Muscle of arm (tissue), 12 donors: ENCODE results near the gene SRRM2. TPM values are rescaled to one million over a fixed set of nuclear protein-coding genes. Genes with fewer than 3 reads are reported as not detected.
A peak's percentile ranks its signal among the peaks of the same experiment; 100 is the strongest.
"Not testable (repeated sequence)": the region's sequence is repeated elsewhere in the genome, so short reads cannot be mapped to it uniquely, and the experiment has no call there.

Source experiments
- DNase-seq: peaks from one replicate; pipeline ENCODE4 v3.0.0-alpha.2; 2013
- polyA plus RNA-seq, 12 donors: library from polyadenylated mRNA; unstranded; fragments of 120-200 nt; gene quantifications; one replicate each; pipeline ENCODE4 v1.2.1, GENCODE V29; 2013; ENCODE audit not compliant: insufficient read length in 12 of 12

SRRM2 gene
- polyA plus RNA-seq, 12 donors, result 311 to 1,481 (median 496) TPM

DNA sequence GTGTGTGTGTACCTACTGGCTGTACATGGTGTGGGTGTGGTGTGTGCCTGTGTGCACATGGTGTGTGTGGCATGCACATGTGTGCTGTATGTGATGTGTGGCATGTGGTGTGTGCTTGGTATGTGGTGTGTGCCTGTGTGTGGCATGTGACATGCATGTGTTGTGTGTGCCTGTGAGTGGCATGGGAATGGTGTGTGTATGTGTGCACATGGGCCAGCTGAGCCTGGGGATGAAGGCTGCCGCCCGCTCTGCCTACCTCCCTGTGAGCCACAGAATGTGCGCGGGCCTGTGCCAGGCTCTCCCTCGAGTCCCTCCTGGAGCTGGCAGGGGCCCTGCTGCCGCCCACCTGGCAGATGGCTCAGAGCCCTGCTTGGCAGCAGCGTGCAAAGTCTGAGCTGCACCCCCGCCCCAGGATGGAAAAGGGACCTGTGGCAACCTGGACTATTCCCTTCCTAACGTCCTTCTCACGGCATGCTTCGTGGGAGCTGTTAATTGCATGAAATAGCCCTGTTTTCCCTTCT is 41.7 kb upstream of the SRRM2 start:
- no peak for DNase-seq

DNA sequence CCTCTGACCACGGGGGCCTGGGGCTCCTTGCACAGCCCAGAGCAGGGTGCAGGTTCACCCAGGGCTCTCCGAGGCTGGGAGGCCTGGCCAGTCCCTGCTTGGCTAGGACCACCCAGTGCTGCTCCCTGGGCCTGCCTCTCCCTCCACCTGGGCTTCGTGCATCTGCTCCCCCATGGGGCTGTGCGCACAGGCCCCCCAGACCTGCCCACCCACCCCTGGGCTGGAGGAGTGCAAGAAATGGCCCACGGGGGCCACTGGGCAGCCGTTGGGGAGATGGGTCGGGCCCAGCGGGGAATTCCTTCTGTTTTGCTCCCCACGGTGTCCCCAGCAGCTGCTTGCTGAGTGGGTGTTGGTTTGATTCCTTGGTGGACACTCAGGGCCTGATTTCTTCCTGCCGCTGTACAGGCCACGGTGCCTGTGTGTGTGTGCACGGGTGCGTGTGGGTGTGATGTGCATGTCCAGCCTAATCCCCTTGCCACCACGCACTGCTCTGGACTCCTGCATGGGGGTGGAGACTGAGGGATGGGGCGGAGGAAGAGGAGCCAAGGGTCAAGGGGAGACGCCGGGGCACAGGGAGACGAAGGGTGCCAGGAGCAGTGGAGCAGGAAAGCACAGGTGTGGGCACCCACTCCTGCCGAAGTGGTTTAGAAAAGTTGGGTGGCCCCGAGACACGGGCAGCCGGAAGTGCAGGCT is 40.9 kb upstream of the SRRM2 start:
- no peak for DNase-seq

- DNase-seq, result no peak
Observed at GRCh38 chr16:2712063-2712441, 40.4 kb upstream of the SRRM2 start.

- DNase-seq, result no peak
Observed at GRCh38 chr16:2712546-2712945, 39.9 kb upstream of the SRRM2 start.

GRCh38 chr16:2713523-2713922 is 38.9 kb upstream of the SRRM2 start:
- no peak for DNase-seq

- DNase-seq, result no peak
Observed at GRCh38 chr16:2713985-2714774, 38.3 kb upstream of the SRRM2 start.

DNA sequence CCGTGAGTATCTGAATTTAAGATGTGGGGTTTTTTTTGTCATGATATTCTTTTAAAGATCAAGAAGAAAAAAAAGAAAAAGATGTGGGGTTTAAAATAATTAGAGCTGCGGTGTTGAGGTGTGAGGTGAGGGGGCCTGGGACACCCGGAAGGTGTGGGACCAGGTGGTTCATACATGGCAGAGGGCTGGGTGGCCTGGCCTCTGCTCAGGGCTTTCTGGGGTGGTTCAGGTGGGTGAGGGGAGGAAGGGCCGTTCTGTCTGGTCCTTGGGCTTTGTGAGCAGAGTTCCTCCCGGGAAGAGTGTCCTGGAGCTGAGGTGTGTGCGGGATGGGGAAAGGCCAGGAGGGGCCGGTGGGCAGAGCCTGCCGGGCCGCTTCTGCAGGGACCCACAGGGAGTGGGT is 37.4 kb upstream of the SRRM2 start:
- DNase-seq, result no peak

DNA sequence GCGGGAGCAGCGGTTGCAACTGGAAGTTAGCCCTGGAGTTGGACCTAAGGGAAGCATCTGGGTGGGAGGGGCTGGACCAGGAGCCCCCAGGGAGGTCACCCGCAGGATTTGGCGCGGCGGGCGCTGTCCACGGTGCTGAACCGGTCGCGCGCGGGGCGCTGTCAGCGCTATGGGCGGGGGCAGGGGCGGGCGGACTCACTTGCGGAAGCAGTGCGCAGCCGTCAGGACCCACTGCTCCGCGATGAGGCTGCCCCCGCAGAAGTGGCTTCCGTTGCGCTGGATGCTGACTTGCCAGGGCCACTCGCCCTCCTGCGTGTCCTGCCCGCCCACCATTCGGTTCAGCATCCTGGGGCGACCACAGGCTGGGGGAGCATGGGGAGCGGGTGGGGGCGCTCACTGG is 36.9 kb upstream of the SRRM2 start:
- peak; percentile 57 for DNase-seq

DNA sequence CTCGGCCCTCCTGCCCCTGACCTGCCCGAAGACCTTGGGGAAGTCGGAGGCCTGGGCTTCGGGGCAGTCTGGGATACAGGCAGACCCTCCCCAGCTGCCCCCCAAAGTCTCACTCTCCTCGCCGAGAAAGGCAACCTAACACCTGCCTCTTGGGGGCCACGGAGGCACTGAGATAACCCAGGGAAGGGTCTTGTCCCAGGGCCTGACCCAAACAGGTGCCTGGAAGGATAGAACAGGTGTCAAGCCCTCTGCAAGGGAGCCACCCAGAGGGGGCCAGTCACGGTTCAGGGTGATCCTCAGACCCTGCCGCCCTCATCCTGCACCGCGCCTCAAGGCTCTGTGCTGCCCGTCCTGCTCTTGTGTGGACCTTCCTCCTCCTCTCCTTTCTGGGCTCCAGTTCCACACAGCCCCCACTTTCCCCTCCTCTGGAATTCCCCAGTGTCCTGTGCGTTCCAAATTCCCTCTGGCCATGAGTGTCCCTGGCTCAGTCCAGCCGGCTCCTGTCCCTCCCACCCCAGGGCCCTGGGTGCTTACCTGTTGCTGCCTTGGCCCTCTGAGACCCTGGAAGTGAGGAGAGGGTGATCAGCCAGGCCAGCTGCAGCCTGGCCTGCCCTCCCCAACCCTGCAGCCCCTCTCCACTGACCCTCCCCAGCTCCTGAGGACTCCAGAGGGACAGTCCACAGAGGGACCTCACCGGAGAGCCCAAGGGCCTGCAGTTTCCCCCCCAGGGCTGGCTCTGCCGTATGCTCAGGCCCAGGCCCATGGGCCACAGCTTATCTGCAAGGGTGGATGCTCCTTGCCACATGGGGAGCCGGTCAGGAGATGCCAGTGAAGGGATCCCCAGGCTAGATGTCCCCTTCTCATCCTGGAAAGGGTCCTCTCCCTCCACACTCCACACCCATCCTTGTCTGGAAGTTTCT is 36.2 kb upstream of the SRRM2 start:
- DNase-seq, result no peak

DNA sequence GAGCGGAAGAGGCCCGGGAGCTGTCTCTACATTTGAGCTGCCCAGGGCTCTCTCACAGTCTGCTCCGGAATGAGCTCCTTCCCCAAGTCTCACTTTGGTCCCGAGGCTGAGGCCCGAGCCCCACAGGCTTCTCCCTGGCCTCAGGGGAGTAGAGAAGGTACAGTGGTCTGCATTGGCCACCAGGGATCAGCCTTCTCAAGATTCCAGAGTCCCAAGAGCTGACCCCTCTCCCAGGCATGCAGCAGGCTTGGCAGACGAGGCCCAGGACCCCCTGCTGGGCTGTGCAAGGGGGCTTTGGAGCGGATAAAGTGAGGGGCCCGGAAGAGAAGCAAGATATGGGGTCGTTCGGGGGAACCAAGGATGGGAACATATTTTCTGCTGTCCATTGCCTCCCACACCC is 35.5 kb upstream of the SRRM2 start:
- DNase-seq, result no peak

GRCh38 chr16:2717383-2718263 is 34.8 kb upstream of the SRRM2 start:
- DNase-seq, result no peak

DNA sequence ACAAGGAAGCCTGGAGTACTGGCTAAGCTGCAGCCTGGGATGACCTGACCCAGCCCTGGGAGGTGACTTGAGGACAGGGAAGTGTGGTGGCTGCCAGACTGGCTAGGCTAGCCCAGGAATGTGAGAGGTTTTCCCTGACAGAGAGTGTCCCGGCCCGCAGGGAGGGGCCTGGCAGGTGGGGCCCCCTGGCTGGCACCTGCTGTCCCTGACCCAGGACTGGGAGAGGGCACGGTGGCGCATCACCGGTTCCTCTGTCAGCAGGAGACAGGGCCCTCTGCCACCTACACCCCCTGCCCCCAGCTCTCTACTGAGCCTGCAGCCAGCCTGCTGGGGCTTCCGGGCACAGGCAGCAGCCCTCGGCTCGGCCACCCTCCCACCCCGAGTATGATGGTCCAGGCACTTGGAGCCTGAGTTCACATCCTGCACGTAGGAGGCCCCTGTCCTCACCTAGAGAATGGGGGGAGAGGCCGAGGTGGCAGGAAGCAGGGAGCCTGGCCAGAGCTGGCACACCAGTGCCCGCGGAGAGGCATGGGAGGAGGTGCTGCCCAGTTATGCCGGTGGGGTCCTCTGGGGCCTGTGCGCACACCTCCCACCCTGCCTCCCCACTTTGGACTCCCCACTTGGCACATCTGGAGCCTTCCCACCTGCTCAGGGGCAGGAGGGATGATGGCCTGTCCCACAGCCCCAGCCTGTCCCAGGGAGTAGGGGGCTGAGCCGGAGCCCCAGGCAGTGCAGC is 32.9 kb upstream of the SRRM2 start:
- no peak for DNase-seq

- DNase-seq, result no peak
Observed at GRCh38 chr16:2720064-2720457, 32.4 kb upstream of the SRRM2 start, which contains the start of gene PRSS27. PRSS27 (minus strand) TSS chr16:2720224; CDS start chr16:2720160, 64 bp downstream.

DNA sequence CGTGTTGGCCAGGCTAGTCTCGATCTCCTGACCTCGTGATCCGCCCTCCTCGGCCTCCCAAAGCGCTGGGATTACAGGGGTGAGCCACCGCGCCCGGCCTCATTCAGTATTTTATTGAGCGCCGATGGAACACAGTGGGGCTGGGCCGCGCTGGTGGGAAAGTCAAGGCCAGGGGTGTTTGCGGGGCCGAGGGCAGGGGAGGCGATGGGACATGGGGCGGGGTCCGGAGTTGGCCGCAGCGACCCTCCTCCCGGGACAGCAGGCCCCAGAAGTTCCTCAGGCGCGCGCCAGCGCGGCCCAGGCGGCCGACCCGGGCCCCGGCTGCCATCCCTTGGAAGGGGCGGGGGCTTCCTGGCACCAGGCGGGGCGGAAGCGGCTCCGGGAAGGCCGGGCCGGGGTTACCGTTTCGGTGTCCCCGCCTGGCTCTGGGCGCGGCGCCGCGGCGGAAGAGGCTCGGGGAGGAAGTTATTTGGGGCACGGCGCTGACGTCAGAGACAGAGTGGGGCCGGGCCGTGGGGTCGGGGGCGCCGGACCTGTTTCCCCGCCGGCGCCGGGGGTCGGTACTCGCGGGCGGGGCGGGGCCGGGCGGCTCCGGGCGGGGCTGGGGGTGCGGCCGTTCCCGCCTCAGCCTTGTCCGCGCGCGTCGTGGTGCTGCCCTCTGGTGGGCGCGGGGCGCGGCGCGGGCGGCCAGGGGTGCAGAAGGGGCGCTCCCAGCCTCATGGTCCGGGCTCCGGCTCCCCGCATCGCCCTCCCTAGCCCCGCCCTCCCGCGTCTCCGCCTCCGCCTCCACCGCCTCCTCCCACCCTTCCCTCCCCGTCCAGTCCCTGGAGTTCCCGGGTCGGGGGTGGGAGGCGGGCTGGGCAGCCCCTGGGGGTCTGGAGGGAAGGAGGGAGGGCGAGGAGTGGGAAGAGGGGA is 31.5 kb upstream of the SRRM2 start:
- DNase-seq, result peak; percentile 71

DNA sequence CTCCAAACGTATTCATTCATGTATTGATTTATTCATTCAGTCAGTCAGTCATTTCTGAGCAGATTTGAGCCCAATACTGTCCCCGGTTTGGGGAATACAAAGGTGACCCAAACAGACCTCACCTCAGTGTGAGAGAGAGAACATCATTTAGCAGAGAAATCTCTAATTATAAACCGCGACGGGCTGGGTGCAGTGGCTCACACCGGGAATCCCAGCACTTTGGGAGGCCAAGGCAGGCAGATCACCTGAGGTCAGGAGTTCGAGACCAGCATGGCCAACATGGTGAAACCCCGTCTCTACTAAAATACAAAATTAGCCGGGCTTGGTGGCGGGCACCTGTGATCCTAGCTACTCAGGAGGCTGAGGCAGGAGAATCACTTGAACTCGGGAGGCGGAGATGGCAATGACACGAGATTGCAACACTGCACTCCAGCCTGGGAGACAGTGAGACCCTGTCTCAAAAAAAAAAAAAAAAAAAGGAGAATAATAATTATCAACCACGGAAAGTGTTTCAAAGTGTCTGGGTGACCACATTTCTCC is 30.7 kb upstream of the SRRM2 start:
- not testable (repeated sequence) for DNase-seq

DNA sequence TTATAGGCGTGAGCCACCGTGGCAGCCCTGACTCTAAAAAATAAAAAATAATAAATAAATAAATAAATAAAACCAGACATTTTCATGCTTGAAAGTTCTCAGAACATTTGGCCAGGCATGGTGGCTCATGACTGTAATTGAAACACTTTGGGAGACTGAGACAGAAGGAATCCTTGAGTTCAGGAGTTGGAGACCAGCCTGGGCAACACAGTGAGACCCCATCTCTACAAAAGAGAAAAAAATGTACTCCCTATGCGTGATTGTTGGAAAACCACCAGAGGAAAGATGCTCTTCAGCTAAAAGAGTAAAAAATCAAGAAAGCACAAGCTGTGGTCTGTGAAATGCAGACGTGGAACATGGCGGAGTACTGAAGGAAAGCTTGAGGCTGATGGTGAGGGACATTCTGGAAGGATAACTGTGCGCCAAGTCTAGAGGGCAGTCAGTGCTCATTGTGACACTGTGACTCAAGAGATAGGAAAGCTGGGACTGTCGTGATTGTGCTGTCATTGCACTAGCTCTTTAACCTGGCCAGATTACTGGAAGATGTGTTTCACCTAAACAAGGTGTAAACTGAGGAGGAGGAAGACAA is 28.3 kb upstream of the SRRM2 start:
- DNase-seq, result no peak

DNA sequence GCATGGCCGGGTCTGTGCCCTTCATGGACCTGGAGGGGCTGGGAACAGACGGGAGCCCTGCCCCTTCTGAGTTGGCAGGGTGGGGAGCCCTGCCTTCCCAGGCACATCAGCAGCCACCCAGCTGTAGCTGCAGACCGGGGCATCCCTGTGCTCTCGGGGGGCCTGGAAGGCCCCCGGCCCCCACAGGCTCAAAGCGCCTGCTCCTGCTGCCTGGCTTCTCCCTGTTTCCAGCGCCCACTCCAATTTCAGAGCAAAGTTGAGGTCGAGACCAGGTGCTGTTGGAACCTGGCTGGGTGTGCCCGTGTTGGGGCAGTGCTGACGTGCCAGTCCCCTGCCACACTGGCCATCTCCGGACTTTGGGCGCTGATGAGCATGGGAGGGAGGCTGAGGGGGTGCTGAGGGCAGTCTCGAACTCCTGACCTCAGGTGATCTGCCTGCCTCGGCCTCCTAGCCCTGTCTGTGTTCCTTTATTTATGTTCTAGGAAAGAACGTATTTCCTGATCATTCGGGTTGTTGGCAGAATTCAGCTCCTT is 27.6 kb upstream of the SRRM2 start:
- no peak for DNase-seq

- DNase-seq, result no peak
Observed at GRCh38 chr16:2726923-2727322, 25.5 kb upstream of the SRRM2 start.
